Heart left ventricle (tissue), 13 donors: ENCODE measurements around the gene FABP1.

Experiments used
- CTCF ChIP-seq, 12 donors: fragments of 200-600 bp; sonication (generic) in 4 of 12; IDR thresholded peaks; one replicate each; pipeline versions ENCODE4 v1.5.0 to v1.8.0; 2018 to 2022; ENCODE audit warnings: antibody characterized with exemption in 12 of 12, mild to moderate bottlenecking in 5 of 12
- POLR2A ChIP-seq, 2 donors: fragments of 450-650 bp; IDR thresholded peaks; one replicate each; pipeline ENCODE4 v1.6.1; 2017; ENCODE audit warnings: antibody characterized with exemption in 2 of 2, mild to moderate bottlenecking in 2 of 2, moderate library complexity in 2 of 2
- donor health status: ischemic (EF 13 %, LVEDD 7.1; RV severe dilation, severe dysfunction).
- donor health status: DM: no; HTN: yes; CAD: no.
- donor health status: DM: no; HTN: no; CAD: no.
- donor health status: ischemic (EF 25% LVEDD 6.9; RV normal size, moderate dysfunction).
- donor health status: ischemic (EF 25% LVEDD 5.7; RV mildly dilated, moderate dysfunction).
- donor health status: ischemic (EF 35%, LVEDD 5.7; RV mildly dilated, moderate dysfunction).
- donor health status: nonischemic (EF 11% LVEDD 7.7; RV severe dilation, severe dysfunction).
- donor health status: DM: yes; HTN: yes; CAD: no.
- donor health status: PGD.
- donor health status: ischemic (EF 29% LVEDD 5.4; RV normal size, mild dysfunction).
- donor health status: nonischemic (EF 23%, LVEDD 6.1; RV moderate dilation, normal function).

GRCh38 chr2:88167740-88168139 lies 39.9 kb upstream of the FABP1 start:
- TF ChIP-seq CTCF (IDR thresholded peaks at IDR 0.05) (no peak), POLR2A (IDR thresholded peaks at IDR 0.05) (no peak)
